Calu3 (cell line): ENCODE results near the gene BMP7. TPM values are rescaled to one million over a fixed set of nuclear protein-coding genes. Genes with fewer than 3 reads are reported as not detected.

Source experiments
- BruUV-seq: library from RNA; stranded (reverse); fragments of 400-500 nt; replicated peaks from 2 replicates; lab custom pipeline; 2021; lab: Mats Ljungman, UMichigan
- CTCF ChIA-PET: fragments of 300-600 bp; sonication (Branson Sonifier 250); formaldehyde crosslinking; loops from one replicate; lab custom pipeline; 2022; ENCODE audit warnings: antibody characterized with exemption; lab: Charles Lee
- DNase-seq: peaks from one replicate; pipeline ENCODE4 v3.0.0; 2022
- H3K27ac Mint-ChIP-seq: one replicate; pipeline ENCODE4 v1.8.0; 2022; ENCODE audit warnings: mixed read lengths; ENCODE audit not compliant: unreplicated experiment
- H3K27me3 Mint-ChIP-seq: one replicate; pipeline ENCODE4 v1.8.0; 2022; ENCODE audit warnings: mixed read lengths; ENCODE audit not compliant: unreplicated experiment
- H3K36me3 Mint-ChIP-seq: one replicate; pipeline ENCODE4 v1.8.0; 2022; ENCODE audit warnings: mild to moderate bottlenecking, moderate library complexity, mixed read lengths; ENCODE audit not compliant: insufficient read depth, unreplicated experiment
- H3K4me1 Mint-ChIP-seq: one replicate; pipeline ENCODE4 v1.8.0; 2022; ENCODE audit warnings: mild to moderate bottlenecking, low read depth, mixed read lengths; ENCODE audit not compliant: unreplicated experiment
- H3K4me3 Mint-ChIP-seq: one replicate; pipeline ENCODE4 v1.8.0; 2022; ENCODE audit warnings: mild to moderate bottlenecking, low read depth, moderate library complexity, mixed read lengths; ENCODE audit not compliant: unreplicated experiment
- H3K9me3 Mint-ChIP-seq: one replicate; pipeline ENCODE4 v1.8.0; 2022; ENCODE audit warnings: low read depth, mixed read lengths; ENCODE audit not compliant: unreplicated experiment
- CTCF ChIP-seq: fragments of 200-600 bp; IDR thresholded peaks from one replicate; pipeline ENCODE4 v1.8.0; 2022; ENCODE audit warnings: antibody characterized with exemption; ENCODE audit not compliant: unreplicated experiment
- intact Hi-C: fragments of 100-400 bp; cut with micrococcal nuclease; formaldehyde crosslinking; loops from one replicate; pipeline ENCODE4 v1.10.0; 2022; ENCODE audit not compliant: unreplicated experiment
- total RNA-seq: library from RNA; stranded (reverse); gene quantifications from 2 replicates; pipeline ENCODE4 v1.2.3, GENCODE V29; 2022

BMP7 gene
- total RNA-seq, 1 experiment from 2014 or later: not detected

DNA sequence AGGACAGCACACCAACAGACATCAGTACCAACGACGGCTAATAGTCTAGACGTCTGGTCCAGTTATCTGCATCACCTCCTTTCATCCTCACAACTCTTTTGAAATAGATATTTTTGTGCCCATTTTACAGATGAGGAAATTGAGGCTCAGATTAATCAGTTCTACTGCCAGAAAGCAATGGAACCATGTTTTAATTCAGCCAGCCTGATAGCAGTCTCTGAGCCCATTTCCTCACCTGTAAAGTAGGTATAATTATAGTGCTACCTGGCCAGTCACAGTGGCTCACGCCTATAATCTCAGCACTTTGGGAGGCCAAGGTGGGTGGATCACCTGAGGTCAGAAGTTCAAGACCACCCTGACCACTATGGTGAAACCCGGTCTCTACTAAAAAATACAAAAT, 9.8 kb upstream of the BMP7 start:
- Mint-ChIP-seq H3K4me3 (no peak overlapping the region), H3K27ac (no peak overlapping the region), H3K4me1 (no peaks in the 10 kb centered on the region), H3K27me3 (peaks cover 100% of the 10 kb centered on the region), H3K9me3 (no peaks in the 10 kb centered on the region), H3K36me3 (no peaks in the 10 kb centered on the region)
- DNase-seq: no peak
- intact Hi-C loops: no loop called here
- CTCF ChIA-PET: interaction anchor here (1.0 kb wide), 1 partner anchor 70 kb away, joined by 3 read pairs; no protein-coding TSS in a partner anchor
- BruUV-seq: no TSS peak
- TF ChIP-seq CTCF: no peak

GRCh38 chr20:57275813-57276212, 9.4 kb upstream of the BMP7 start:
- TF ChIP-seq CTCF: no peak
- no peaks in the 10 kb centered on the region for H3K4me1 Mint-ChIP-seq

DNA sequence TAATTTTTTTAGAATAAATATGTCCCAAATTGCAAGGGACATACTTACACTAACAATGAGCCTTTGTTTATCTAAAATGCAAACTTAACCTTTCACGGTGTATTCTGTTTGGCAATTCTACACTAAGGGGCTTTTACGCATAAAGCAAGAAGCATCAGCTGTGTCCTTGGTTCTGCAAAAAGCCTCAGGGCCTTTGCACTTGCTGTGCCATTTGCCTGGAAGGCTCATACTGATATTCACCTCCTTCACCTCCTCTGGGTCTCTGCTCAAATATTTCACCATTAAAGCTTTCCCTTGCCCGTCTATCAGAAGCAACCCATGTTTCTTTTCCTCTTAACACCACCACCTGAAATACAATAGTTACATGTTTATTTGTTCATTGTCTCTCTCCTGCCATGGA, 8.9 kb upstream of the BMP7 start:
- no peaks in the 10 kb centered on the region for H3K36me3 Mint-ChIP-seq
- peaks cover 100% of the 10 kb centered on the region for H3K27me3 Mint-ChIP-seq
- intact Hi-C loops: no loop called here
- no peak overlapping the region for H3K4me3 Mint-ChIP-seq
- no peaks in the 10 kb centered on the region for H3K9me3 Mint-ChIP-seq
- no TSS peak for BruUV-seq
- DNase-seq: no peak
- CTCF ChIA-PET: no interaction called here
- no peak for TF ChIP-seq CTCF
- no peaks in the 10 kb centered on the region for H3K4me1 Mint-ChIP-seq
- H3K27ac Mint-ChIP-seq: no peak overlapping the region

More at GRCh38 chr20:57275813-57276212, 9.4 kb upstream of the BMP7 start:
- DNase-seq: no peak
- no TSS peak for BruUV-seq
- Mint-ChIP-seq H3K4me3 (no peak overlapping the region), H3K27me3 (peaks cover 100% of the 10 kb centered on the region), H3K27ac (no peak overlapping the region), H3K9me3 (no peaks in the 10 kb centered on the region), H3K36me3 (no peaks in the 10 kb centered on the region)
- CTCF ChIA-PET: no interaction called here
- intact Hi-C loops: no loop called here

- no peak overlapping the region for H3K4me3 Mint-ChIP-seq
- no peak for TF ChIP-seq CTCF
- H3K27ac Mint-ChIP-seq: no peak overlapping the region
- H3K9me3 Mint-ChIP-seq: no peaks in the 10 kb centered on the region
- no peaks in the 10 kb centered on the region for H3K4me1 Mint-ChIP-seq
- intact Hi-C loops: no loop called here
- CTCF ChIA-PET: no interaction called here
- no peaks in the 10 kb centered on the region for H3K36me3 Mint-ChIP-seq
- DNase-seq: no peak
- no TSS peak for BruUV-seq
- peaks cover 100% of the 10 kb centered on the region for H3K27me3 Mint-ChIP-seq
Observed at GRCh38 chr20:57274846-57275245, 8.4 kb upstream of the BMP7 start.
